ENCODE measurements around the gene LDAF1. TPM values are rescaled to one million over a fixed set of nuclear protein-coding genes. Genes with fewer than 3 reads are reported as not detected.
"Not testable (repeated sequence)": the region's sequence is repeated elsewhere in the genome, so short reads cannot be mapped to it uniquely, and the experiment has no call there.

The LDAF1 gene
- total and polyA plus RNA-seq, 5 experiments from 2014 or later = 8.3 to 16.7 (median 13.1) TPM

DNA sequence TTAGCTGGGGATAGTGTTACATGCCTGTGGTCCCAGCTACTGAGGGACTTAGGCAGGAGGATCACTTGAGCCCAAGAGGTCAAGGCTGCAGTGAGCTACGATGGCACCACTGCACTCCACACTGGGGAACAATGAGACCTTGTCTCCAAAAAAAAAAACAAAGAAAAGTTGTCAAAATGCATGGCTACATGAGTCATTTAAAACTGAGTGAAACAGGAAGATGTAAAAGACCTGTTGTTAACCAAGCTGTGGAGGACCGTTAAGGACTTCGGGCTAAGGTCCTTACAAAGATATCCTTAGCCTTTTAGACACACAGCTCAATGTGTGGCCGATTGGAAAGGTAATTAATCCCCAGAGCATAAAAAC is 27.8 kb downstream of the LDAF1 start:
- POLR2A ChIA-PET = no interaction called here
- H3K4me1 Mint-ChIP-seq = peaks cover 0 to 8% (median 3%) of the 10 kb centered on the region in 4 donors
- H3K36me3 Mint-ChIP-seq = peaks cover 5 to 9% (median 6%) of the 10 kb centered on the region in 3 donors
- H3K4me3 Mint-ChIP-seq = no peak overlapping the region
- peak overlapping the region in 2 of 10 donors; percentile 12 to 57 for H3K27ac Mint-ChIP-seq
- no peak for ATAC-seq
- peaks cover 0 to 6% (median 2%) of the 10 kb centered on the region in 9 donors for H3K9me3 Mint-ChIP-seq
- H3K27me3 Mint-ChIP-seq = peaks cover 0 to 11% (median 0%) of the 10 kb centered on the region in 5 donors
- DNase-seq = no peak

DNA sequence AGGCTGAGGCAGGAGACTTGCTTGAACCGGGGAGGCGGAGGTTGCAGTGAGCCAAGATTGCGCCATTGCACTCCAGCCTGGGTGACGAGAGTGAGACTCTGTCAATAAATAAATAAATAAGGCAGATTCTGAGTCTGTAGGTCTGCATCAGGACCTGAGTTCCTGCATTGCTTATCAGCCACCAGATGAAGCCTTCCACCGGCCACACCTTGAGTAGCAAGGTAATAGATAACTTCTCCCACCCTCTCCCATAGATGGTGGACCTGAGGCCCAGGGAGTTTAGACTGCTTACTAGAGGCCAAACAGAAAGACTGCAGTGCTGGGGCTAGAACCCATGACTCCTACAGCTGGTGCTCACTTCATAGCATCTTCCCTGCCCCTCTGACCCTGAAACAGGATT is 30.8 kb downstream of the LDAF1 start:
- Mint-ChIP-seq H3K36me3 (peaks cover 0 to 6% (median 0%) of the 10 kb centered on the region in 3 donors), H3K27ac (peak overlapping the region in 1 of 10 donors; percentile 69)
- POLR2A ChIA-PET = interaction anchor here (0.6 to 0.7 kb wide), 2 partner anchors 27 to 333 kb away, joined by 3 read pairs; no protein-coding TSS in a partner anchor

DNA sequence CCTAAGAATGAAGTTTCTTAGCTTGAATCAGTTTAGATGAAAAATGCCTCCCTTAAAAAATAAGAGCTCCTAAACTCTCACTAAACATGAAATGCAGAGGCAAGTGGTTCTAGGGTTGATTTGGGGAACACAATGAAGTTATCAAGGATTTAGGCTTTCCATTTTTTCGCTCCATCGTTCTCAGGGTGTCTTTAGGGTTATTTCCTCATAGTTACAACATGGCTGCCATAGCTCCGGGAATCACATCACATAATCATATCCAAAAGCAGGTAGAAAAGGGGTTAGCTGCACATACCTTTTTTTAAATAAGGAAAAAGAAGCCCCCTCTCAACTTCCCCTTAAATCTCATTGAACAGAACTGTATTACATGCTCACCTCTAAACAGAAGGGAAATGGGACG is 31.5 kb downstream of the LDAF1 start:
- H3K4me1 Mint-ChIP-seq = peaks cover 0 to 6% (median 3%) of the 10 kb centered on the region in 4 donors
- POLR2A ChIA-PET = interaction anchor here (0.7 kb wide), 1 partner anchor 27 kb away, joined by 3 read pairs; no protein-coding TSS in a partner anchor
- no peak overlapping the region for H3K4me3 Mint-ChIP-seq
- ATAC-seq (no peak), DNase-seq (no peak)
- peaks cover 0 to 24% (median 14%) of the 10 kb centered on the region in 5 donors for H3K27me3 Mint-ChIP-seq
- peaks cover 0 to 6% (median 0%) of the 10 kb centered on the region in 3 donors for H3K36me3 Mint-ChIP-seq
- H3K27ac Mint-ChIP-seq = no peak overlapping the region
- peaks cover 0 to 6% (median 0%) of the 10 kb centered on the region in 9 donors for H3K9me3 Mint-ChIP-seq

More for the DNA sequence above, 30.8 kb downstream of the LDAF1 start:
- Mint-ChIP-seq H3K4me3 (no peak overlapping the region), H3K4me1 (peaks cover 0 to 8% (median 3%) of the 10 kb centered on the region in 4 donors), H3K9me3 (peaks cover 0 to 6% (median 1%) of the 10 kb centered on the region in 9 donors), H3K27me3 (peaks cover 0 to 17% (median 7%) of the 10 kb centered on the region in 5 donors)
- no peak for ATAC-seq
- DNase-seq = no peak

DNA sequence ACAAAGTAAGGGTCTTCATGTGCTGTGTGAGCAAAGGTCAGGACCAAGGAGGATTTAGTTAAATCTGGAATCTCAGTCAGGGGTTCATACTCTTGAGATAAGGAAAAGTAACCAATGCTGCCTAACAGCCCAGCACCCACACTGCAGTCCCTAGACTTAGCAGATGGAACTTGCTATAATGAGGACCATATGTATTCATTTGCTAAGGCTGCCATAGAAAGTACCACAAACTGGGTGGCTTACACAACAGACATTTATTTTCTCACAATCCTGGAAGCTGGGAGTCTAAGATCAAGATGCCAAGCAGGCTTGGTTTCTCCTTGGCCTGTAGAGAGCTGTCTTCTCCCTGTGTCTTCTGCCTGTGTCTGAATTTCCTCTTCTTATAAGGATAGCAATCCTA is 32.1 kb downstream of the LDAF1 start:
- DNase-seq (no peak), ATAC-seq (no peak)
- peaks cover 0 to 6% (median 0%) of the 10 kb centered on the region in 3 donors for H3K36me3 Mint-ChIP-seq
- H3K9me3 Mint-ChIP-seq = peaks cover 0 to 6% (median 0%) of the 10 kb centered on the region in 9 donors
- H3K27ac Mint-ChIP-seq = no peak overlapping the region
- peaks cover 0 to 6% (median 3%) of the 10 kb centered on the region in 4 donors for H3K4me1 Mint-ChIP-seq
- H3K27me3 Mint-ChIP-seq = peaks cover 0 to 29% (median 17%) of the 10 kb centered on the region in 5 donors
- H3K4me3 Mint-ChIP-seq = no peak overlapping the region
- POLR2A ChIA-PET = interaction anchor here (0.7 kb wide), 1 partner anchor 26 kb away, joined by 3 read pairs; no protein-coding TSS in a partner anchor

DNA sequence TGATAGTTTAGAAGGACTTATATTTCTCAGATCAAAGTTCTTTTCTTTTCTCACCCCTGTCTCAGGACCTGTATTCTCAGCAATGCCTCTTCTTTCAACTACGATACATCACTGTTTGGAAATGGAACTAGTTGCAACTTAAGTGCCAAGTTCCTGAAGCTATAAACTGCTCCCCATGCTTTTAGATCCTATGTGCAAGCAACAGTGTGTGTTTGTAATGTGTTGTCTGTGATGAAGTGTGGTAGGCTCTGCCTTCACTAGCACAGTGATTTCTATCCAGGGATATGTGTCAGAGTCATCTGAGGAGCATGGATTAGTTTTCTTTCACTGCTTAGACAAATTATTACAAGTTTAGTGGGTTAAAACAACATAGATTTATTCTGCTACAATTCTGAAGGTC is 34.5 kb downstream of the LDAF1 start:
- no peak for DNase-seq
- ATAC-seq = no peak
- Mint-ChIP-seq H3K4me1 (peaks cover 0 to 6% (median 3%) of the 10 kb centered on the region in 4 donors), H3K27ac (no peak overlapping the region), H3K27me3 (peaks cover 0 to 36% (median 20%) of the 10 kb centered on the region in 5 donors), H3K36me3 (peaks cover 0 to 6% (median 0%) of the 10 kb centered on the region in 3 donors), H3K4me3 (no peak overlapping the region), H3K9me3 (peaks cover 0 to 6% (median 0%) of the 10 kb centered on the region in 9 donors)
- POLR2A ChIA-PET = no interaction called here

DNA sequence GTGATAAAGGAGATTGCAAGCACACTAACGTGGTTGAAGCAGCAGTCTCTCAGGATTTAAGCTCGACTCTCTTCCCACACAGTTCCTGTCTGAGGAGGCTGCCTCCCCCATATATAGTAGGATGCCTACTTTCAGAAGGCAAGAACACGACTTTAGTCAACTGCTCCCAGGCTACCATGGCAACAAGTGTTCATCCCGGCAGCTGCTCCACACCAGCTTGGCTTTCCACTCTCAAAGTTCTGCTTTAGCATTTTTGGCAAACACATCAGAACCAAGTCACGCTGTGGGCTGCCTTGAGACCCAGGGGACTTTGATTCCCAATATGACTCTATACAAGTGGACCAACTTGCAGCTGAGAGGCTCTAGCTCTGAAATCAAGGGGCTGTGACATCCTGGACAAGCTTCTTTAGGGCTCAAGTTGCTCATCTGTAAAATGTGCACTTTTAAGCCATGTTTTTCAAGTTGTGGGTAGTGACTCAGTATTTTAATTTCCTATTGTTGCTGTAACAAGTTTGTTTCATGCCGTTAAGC is 36.4 kb downstream of the LDAF1 start:
- Mint-ChIP-seq H3K4me3 (no peak overlapping the region), H3K4me1 (peaks cover 0 to 2% (median 0%) of the 10 kb centered on the region in 4 donors), H3K27ac (no peak overlapping the region), H3K27me3 (peaks cover 4 to 34% (median 23%) of the 10 kb centered on the region in 5 donors), H3K9me3 (peaks cover 0 to 6% (median 0%) of the 10 kb centered on the region in 9 donors), H3K36me3 (peaks cover 0 to 6% (median 0%) of the 10 kb centered on the region in 3 donors)
- ATAC-seq = no peak
- POLR2A ChIA-PET = no interaction called here
- no peak for DNase-seq

DNA sequence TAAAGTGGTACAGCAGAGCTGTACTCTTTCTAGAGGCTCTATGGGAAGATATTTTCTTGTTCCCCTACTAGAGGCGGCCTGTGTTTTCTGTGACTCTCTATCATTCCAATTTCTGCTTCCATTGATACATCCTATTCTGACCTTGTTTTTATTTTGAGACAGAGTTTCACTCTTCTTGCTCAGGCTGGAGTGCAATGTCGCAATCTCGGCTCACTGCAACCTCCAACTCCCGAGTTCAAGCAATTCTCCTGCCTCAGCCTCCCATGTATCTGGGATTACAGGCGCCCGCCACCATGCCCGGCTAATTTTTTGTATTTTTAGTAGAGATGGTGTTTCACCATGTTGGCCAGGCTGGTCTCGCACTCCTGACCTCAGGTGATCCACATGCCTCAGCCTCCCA is 36.9 kb downstream of the LDAF1 start:
- POLR2A ChIA-PET, ATAC-seq, DNase-seq, H3K27ac Mint-ChIP-seq, H3K36me3 Mint-ChIP-seq, H3K4me3 Mint-ChIP-seq, H3K9me3 Mint-ChIP-seq, H3K4me1 Mint-ChIP-seq: not testable (repeated sequence)
- H3K27me3 Mint-ChIP-seq = peaks cover 4 to 33% (median 24%) of the 10 kb centered on the region in 5 donors

DNA sequence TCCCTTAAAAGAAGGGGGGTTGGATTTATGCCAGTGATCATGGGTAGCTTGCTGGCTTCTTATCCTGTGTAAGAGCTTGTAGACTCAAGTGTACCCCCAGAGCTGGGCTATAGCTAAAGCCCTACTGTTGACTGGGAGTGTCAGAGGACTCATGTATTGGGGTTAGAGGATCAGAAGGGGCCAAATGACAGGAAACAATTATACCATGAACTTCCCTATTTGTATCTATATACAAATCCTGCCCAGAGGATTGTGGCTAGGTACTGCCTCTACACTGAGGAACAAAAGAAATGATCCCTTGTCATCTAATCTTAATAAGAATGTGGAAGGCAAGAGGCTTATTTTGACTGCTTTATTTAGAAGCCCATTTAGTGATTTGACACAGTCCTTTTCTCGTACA is 38.6 kb downstream of the LDAF1 start:
- ATAC-seq (no peak), DNase-seq (no peak)
- peaks cover 0 to 2% (median 0%) of the 10 kb centered on the region in 4 donors for H3K4me1 Mint-ChIP-seq
- POLR2A ChIA-PET = no interaction called here
- H3K4me3 Mint-ChIP-seq = no peak overlapping the region
- peaks cover 3 to 42% (median 33%) of the 10 kb centered on the region in 5 donors for H3K27me3 Mint-ChIP-seq
- peaks cover 0 to 3% (median 0%) of the 10 kb centered on the region in 3 donors for H3K36me3 Mint-ChIP-seq
- H3K9me3 Mint-ChIP-seq = no peaks in the 10 kb centered on the region
- H3K27ac Mint-ChIP-seq = no peak overlapping the region

DNA sequence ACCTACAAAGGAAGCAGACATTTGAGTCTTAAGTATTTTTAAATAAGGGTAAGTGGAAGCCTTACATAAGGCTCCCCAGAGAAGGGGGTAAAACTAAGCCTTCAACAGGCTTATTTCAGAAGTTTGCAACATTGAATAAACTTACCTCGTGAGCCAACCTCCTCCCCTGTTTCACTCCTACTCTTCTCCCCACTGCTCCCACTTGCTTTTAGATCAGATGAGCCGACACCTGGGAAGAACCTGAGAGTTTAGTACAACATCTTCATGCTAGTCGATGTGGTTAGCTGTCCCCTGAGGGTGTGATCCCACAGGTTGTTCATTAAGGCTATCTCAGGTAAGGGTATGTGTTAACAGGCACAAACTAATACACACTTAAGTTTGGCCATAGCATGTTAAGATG is 39.1 kb downstream of the LDAF1 start:
- H3K27me3 Mint-ChIP-seq = peaks cover 2 to 42% (median 33%) of the 10 kb centered on the region in 5 donors
- H3K4me1 Mint-ChIP-seq = peaks cover 0 to 2% (median 0%) of the 10 kb centered on the region in 4 donors
- H3K9me3 Mint-ChIP-seq = no peaks in the 10 kb centered on the region
- H3K4me3 Mint-ChIP-seq = no peak overlapping the region
- no peak overlapping the region for H3K27ac Mint-ChIP-seq
- ATAC-seq = no peak
- no peak for DNase-seq
- POLR2A ChIA-PET = no interaction called here
- no peaks in the 10 kb centered on the region for H3K36me3 Mint-ChIP-seq

DNA sequence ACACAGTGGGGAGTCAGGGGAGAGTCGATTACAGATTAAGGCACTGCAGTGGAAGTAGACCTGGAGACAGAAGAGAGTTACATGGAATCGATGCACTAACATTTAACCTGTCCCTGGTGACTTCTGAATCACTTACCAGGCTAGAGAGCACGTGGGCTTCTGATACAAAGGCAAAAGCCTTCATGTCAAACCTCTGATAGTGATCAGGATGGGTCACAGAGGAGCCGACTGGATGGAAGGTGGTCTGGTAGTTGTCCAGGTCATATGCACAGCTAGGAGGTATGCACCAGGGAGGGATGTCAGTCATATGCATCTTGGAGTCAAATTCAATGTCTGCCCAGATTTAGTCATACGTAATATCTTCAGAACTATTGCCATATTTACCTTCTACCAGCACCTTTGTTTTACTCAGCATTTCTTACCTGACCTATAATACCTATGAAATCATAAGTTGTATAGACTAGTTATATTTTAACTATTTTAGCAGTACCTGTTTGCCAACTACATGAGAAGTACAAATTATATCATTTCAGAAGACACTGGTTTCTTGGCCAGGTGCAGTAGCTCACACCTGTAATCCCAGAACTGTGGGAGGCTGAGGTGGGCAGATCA is 41.2 kb downstream of the LDAF1 start:
- peaks cover 2 to 33% (median 27%) of the 10 kb centered on the region in 5 donors for H3K27me3 Mint-ChIP-seq
- no peak overlapping the region for H3K27ac Mint-ChIP-seq

DNA sequence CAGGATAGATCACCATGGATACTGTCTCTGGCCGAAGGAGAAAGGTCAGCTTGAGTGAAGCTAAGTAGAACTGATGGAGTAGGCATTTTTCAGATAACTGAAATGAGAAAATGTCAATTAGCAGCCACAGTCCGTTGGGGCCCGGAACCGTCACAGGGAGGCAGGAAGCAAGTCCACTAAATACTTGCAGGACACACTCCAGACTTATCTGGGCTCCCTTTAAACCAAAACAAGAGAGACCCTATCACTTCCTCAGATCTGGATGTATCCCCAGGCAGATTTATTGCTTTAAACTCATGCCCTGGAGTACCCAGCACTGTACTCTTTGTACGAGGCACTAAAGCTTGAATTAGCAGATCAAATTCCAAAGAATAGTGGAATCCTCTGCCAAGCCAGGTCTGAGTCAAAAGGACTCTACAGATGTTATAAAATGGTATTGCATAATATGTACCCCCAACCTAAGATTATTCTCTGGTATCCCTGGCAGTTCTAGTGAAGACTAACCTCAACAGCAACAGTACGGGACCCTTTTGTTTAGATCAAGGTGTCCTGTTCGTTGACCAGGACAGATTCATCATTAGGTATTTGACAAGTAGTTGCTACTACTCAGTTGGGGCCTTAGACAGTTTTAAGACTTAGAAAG is 44.8 kb downstream of the LDAF1 start:
- Mint-ChIP-seq H3K4me1 (no peaks in the 10 kb centered on the region), H3K4me3 (no peak overlapping the region), H3K9me3 (no peaks in the 10 kb centered on the region), H3K27ac (no peak overlapping the region), H3K36me3 (no peaks in the 10 kb centered on the region), H3K27me3 (peaks cover 2 to 33% (median 14%) of the 10 kb centered on the region in 5 donors)
- POLR2A ChIA-PET = no interaction called here
- DNase-seq = no peak
- no peak for ATAC-seq

More for the DNA sequence above, 41.2 kb downstream of the LDAF1 start:
- Mint-ChIP-seq H3K4me3 (no peak overlapping the region), H3K9me3 (no peaks in the 10 kb centered on the region), H3K4me1 (peaks cover 0 to under 1% (median 0%) of the 10 kb centered on the region in 4 donors), H3K36me3 (no peaks in the 10 kb centered on the region)
- DNase-seq (no peak), ATAC-seq (no peak)
- POLR2A ChIA-PET = no interaction called here

DNA sequence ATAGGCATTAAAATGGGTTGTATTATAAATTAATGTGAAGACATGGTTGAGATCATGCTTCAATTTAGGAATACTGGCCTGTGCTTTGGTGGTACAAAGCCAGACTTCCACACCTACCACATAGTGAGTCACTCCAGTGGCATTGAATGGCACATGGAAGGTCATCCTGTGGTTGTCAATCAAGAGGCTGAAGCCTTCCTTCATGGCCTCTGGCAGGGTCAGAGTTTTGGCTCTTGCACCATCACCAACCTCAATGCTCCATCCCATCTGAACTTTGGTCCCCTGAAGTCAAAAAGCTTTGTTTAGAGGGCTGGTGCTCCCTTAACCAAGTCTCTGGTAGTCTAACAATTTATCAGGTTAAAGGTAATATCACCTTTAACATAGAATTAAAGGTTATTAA is 46.8 kb downstream of the LDAF1 start:
- Mint-ChIP-seq H3K4me3 (no peak overlapping the region), H3K27me3 (peaks cover 6 to 20% (median 13%) of the 10 kb centered on the region in 5 donors), H3K9me3 (no peaks in the 10 kb centered on the region), H3K27ac (no peak overlapping the region), H3K36me3 (no peaks in the 10 kb centered on the region), H3K4me1 (no peaks in the 10 kb centered on the region)
- ATAC-seq (no peak), DNase-seq (no peak)
- POLR2A ChIA-PET = no interaction called here

DNA sequence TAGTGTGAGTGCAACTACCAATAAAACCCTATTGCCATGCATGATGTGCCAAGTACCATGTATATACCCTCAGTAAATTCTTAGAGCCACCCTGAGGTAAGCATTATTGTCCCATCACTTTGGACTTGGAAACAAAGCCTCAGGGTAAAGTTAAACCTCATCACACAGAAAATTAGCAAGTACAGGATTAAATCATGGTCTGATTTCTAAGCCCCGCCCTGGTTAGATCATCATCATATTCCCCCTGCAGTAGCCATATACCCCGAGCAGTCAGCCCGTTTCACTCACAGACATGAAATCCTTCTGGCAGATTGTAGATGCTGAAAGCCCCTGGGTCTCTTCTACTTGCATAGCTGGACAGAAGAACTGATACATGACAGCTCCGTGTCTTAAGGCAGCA is 48.1 kb downstream of the LDAF1 start:
- H3K27ac Mint-ChIP-seq = no peak overlapping the region
- H3K27me3 Mint-ChIP-seq = peaks cover 7 to 14% (median 7%) of the 10 kb centered on the region in 5 donors
- no peaks in the 10 kb centered on the region for H3K9me3 Mint-ChIP-seq
- POLR2A ChIA-PET = no interaction called here
- ATAC-seq = no peak
- DNase-seq = no peak
- H3K36me3 Mint-ChIP-seq = no peaks in the 10 kb centered on the region
- H3K4me1 Mint-ChIP-seq = no peaks in the 10 kb centered on the region
- no peak overlapping the region for H3K4me3 Mint-ChIP-seq
